Measurements from ENCODE around the gene CNEP1R1. TPM values are rescaled to one million over a fixed set of nuclear protein-coding genes. Genes with fewer than 3 reads are reported as not detected.

The CNEP1R1 gene
- total and polyA plus RNA-seq, 2 donors from 2014 or later, result 9.4 to 19.4 TPM

DNA sequence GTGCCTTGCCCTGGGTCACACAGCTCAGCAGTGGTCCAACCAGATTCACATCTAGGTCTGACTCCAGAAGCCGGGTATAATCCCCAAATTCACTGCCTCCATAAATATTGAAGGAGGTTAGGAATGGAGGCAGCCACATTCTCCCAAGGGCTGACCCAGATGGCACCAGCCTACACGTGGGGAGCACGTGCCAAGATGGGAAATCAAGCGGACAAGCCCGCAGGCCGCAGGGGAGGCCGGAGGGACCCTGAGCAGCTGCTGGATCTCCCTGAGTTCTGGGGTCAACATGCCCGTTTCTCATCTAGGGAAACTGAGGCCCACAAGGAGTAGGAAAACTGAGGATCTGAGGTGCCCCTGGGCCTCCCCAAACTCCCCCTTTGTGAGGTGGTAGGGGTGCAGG is 32.2 kb upstream of the CNEP1R1 start:
- no peaks in the 10 kb centered on the region for H3K36me3 ChIP-seq (ENCODE audit: control insufficient read depth in 2 of 3, insufficient read depth in 3 of 3, low read length in 3 of 3)
- DNase-seq (no peak), FAIRE-seq (no peak)
- H3K27ac ChIP-seq (ENCODE audit: low read depth in 2 of 2, low read length in 2 of 2), result no peak overlapping the region
- no peak overlapping the region for H3K9ac ChIP-seq (ENCODE audit: low read length in 3 of 3)
- no peaks in the 10 kb centered on the region for H3K4me1 ChIP-seq (ENCODE audit: control insufficient read depth in 2 of 3, insufficient read depth in 2 of 3, low read depth in 1 of 3, low read length in 3 of 3)
- H3K9me3 ChIP-seq (ENCODE audit: control insufficient read depth in 2 of 3, insufficient read depth in 1 of 3, low read length in 3 of 3), result no peaks in the 10 kb centered on the region
- intact Hi-C loops (cut with DNase I), result no loop called here
- TF ChIP-seq, protein P1, sequence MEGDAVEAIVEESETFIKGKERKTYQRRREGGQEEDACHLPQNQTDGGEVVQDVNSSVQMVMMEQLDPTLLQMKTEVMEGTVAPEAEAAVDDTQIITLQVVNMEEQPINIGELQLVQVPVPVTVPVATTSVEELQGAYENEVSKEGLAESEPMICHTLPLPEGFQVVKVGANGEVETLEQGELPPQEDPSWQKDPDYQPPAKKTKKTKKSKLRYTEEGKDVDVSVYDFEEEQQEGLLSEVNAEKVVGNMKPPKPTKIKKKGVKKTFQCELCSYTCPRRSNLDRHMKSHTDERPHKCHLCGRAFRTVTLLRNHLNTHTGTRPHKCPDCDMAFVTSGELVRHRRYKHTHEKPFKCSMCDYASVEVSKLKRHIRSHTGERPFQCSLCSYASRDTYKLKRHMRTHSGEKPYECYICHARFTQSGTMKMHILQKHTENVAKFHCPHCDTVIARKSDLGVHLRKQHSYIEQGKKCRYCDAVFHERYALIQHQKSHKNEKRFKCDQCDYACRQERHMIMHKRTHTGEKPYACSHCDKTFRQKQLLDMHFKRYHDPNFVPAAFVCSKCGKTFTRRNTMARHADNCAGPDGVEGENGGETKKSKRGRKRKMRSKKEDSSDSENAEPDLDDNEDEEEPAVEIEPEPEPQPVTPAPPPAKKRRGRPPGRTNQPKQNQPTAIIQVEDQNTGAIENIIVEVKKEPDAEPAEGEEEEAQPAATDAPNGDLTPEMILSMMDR (IDR thresholded peaks at IDR 0.05; ENCODE audit: borderline replicate concordance, extremely low read depth, insufficient read depth), result no peak
- no peaks in the 10 kb centered on the region for H3K27me3 ChIP-seq (ENCODE audit: control insufficient read depth, insufficient read depth, low read length)
- no peak overlapping the region for H3K4me3 ChIP-seq (ENCODE audit: low read length in 3 of 3)

- Histone ChIP-seq H3K9ac (ENCODE audit: low read length in 3 of 3) (no peak overlapping the region), H3K27me3 (ENCODE audit: control insufficient read depth, insufficient read depth, low read length) (no peaks in the 10 kb centered on the region), H3K4me1 (ENCODE audit: control insufficient read depth in 2 of 3, insufficient read depth in 2 of 3, low read depth in 1 of 3, low read length in 3 of 3) (no peaks in the 10 kb centered on the region), H3K36me3 (ENCODE audit: control insufficient read depth in 2 of 3, insufficient read depth in 3 of 3, low read length in 3 of 3) (no peaks in the 10 kb centered on the region), H3K27ac (ENCODE audit: low read depth in 2 of 2, low read length in 2 of 2) (no peak overlapping the region), H3K9me3 (ENCODE audit: control insufficient read depth in 2 of 3, insufficient read depth in 1 of 3, low read length in 3 of 3) (no peaks in the 10 kb centered on the region), H3K4me3 (ENCODE audit: low read length in 3 of 3) (no peak overlapping the region)
- FAIRE-seq (no peak), DNase-seq (no peak)
- intact Hi-C loops (cut with DNase I), result no loop called here
- TF ChIP-seq, protein P1 (IDR thresholded peaks at IDR 0.05; ENCODE audit: borderline replicate concordance, extremely low read depth, insufficient read depth), result no peak
Measured at GRCh38 chr16:49993579-49993978, 31.4 kb upstream of the CNEP1R1 start.

- H3K36me3 ChIP-seq (ENCODE audit: control insufficient read depth in 2 of 3, insufficient read depth in 3 of 3, low read length in 3 of 3), result no peaks in the 10 kb centered on the region
- no peak overlapping the region for H3K9ac ChIP-seq (ENCODE audit: low read length in 3 of 3)
- FAIRE-seq (no peak), DNase-seq (no peak)
- TF ChIP-seq, protein P1 (IDR thresholded peaks at IDR 0.05; ENCODE audit: borderline replicate concordance, extremely low read depth, insufficient read depth), result no peak
- H3K27me3 ChIP-seq (ENCODE audit: control insufficient read depth, insufficient read depth, low read length), result no peaks in the 10 kb centered on the region
- H3K9me3 ChIP-seq (ENCODE audit: control insufficient read depth in 2 of 3, insufficient read depth in 1 of 3, low read length in 3 of 3), result no peaks in the 10 kb centered on the region
- no peaks in the 10 kb centered on the region for H3K4me1 ChIP-seq (ENCODE audit: control insufficient read depth in 2 of 3, insufficient read depth in 2 of 3, low read depth in 1 of 3, low read length in 3 of 3)
- intact Hi-C loops (cut with DNase I), result no loop called here
- no peak overlapping the region for H3K4me3 ChIP-seq (ENCODE audit: low read length in 3 of 3)
- H3K27ac ChIP-seq (ENCODE audit: low read depth in 2 of 2, low read length in 2 of 2), result no peak overlapping the region
Measured at GRCh38 chr16:49994006-49994405, 31.0 kb upstream of the CNEP1R1 start.

GRCh38 chr16:49995720-49996119 is 29.3 kb upstream of the CNEP1R1 start:
- TF ChIP-seq, protein P1 (IDR thresholded peaks at IDR 0.05; ENCODE audit: borderline replicate concordance, extremely low read depth, insufficient read depth), result no peak
- Histone ChIP-seq H3K9ac (ENCODE audit: low read length in 3 of 3) (no peak overlapping the region), H3K27ac (ENCODE audit: low read depth in 2 of 2, low read length in 2 of 2) (no peak overlapping the region), H3K27me3 (ENCODE audit: control insufficient read depth, insufficient read depth, low read length) (no peaks in the 10 kb centered on the region), H3K4me1 (ENCODE audit: control insufficient read depth in 2 of 3, insufficient read depth in 2 of 3, low read depth in 1 of 3, low read length in 3 of 3) (no peaks in the 10 kb centered on the region), H3K4me3 (ENCODE audit: low read length in 3 of 3) (no peak overlapping the region), H3K36me3 (ENCODE audit: control insufficient read depth in 2 of 3, insufficient read depth in 3 of 3, low read length in 3 of 3) (no peaks in the 10 kb centered on the region), H3K9me3 (ENCODE audit: control insufficient read depth in 2 of 3, insufficient read depth in 1 of 3, low read length in 3 of 3) (no peaks in the 10 kb centered on the region)
- intact Hi-C loops (cut with DNase I), result no loop called here
- DNase-seq, result no peak
- FAIRE-seq, result no peak

All from kidney (tissue), 14 donors.